Activated CD4-positive, alpha-beta T cell treated with anti-CD3 and anti-CD28 coated beads, Interleukin-2, amount 50 U/mL, for 1 hour (primary cell): Measurements from ENCODE around the gene PARN.

Source experiments
- DNase-seq: peaks from one replicate; pipeline ENCODE4 v3.0.0-alpha.2; 2020

Gene PARN

DNA sequence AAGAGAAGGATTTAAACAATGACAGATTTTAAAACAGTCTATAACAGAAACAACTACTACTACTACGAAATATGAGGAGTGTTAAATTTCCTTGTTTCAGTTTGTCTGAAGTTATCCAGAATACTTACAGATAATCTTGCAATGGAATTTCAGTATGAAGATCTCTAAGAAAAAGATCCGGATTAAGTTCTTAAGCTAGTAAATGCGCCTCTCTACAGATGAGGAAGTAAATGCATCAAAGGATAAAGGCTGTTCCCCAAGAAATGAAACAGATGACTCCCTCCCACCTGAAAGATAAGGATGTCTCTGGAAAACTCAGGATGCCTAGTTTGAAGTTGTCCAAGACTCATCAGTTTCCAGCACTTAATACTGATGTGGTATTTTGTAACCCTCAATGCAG lies 105.1 kb downstream of the PARN start:
- no peak for DNase-seq

- no peak for DNase-seq
Measured at GRCh38 chr16:14523632-14524031, 106.4 kb downstream of the PARN start.

DNA sequence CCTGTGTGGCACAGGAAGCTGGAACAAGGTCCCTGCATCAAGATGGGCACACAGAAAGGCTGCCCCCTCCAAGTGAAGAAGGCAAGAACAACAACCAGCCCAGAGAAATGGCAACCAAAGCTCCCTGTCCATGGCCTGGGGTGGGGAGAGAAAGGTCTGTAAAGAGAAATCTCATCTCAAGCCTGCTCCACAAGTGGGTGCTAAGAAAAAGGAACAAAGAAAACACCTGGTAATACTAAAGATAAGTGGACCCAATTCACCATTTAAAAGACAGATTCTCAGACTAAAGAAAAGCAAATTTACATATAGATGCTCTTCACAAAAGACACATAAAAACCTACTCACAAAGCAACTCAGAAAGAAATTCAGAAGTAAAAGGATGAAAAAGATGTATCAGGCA lies 107.4 kb downstream of the PARN start:
- DNase-seq, result no peak

GRCh38 chr16:14520753-14521152 lies 109.3 kb downstream of the PARN start:
- DNase-seq, result no peak

GRCh38 chr16:14514967-14515366 lies 115.1 kb downstream of the PARN start:
- no peak for DNase-seq

DNA sequence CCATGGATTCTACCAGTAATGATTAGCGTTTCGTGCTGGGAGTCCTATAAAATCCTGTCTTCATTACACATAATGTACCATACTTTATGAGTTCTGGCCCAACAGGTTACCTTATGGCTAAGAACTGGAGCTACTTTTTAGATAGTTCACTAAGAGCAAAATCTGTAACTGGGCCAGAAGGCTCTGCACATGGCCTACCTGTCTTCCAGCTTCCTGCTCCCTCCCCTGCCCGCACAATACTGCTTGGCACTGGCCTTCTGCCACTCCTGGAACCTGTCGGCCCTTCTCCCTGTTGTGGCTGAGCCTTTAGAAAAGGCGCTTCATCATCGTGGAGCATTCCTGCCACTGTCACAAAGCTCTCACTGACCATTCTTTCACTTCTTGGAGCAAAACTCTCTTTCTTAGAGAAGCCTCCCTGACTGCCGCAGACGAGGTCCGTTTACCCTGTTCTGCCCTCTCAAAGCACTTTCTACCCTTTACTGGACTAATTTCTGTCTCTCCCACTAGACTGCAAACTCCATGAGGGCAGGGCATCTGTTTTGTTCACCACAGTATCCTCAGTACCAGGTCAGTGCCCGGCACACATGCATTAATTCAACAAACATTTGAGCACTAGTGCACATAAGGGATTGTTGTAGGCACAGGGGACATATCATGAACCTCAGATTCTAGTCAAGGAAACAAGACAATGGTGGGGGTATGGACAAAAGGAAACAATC lies 116.5 kb downstream of the PARN start:
- DNase-seq, result no peak

DNA sequence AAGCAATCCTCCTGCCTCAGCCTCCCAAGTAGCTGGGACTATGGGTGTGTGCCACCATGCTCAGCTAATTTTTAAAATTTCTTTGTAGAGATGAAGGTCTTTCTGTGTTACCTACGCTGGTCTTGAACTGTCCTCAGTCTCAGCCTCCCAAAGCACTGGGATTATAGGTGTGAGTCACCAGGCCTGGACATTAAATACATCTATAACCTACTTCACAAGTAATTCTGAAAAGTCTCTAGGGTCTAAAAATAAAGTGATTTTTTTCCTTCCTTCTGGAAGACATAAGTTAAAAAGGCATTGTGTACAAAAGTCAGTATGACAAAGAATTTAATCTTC lies 118.3 kb downstream of the PARN start:
- no peak for DNase-seq

DNA sequence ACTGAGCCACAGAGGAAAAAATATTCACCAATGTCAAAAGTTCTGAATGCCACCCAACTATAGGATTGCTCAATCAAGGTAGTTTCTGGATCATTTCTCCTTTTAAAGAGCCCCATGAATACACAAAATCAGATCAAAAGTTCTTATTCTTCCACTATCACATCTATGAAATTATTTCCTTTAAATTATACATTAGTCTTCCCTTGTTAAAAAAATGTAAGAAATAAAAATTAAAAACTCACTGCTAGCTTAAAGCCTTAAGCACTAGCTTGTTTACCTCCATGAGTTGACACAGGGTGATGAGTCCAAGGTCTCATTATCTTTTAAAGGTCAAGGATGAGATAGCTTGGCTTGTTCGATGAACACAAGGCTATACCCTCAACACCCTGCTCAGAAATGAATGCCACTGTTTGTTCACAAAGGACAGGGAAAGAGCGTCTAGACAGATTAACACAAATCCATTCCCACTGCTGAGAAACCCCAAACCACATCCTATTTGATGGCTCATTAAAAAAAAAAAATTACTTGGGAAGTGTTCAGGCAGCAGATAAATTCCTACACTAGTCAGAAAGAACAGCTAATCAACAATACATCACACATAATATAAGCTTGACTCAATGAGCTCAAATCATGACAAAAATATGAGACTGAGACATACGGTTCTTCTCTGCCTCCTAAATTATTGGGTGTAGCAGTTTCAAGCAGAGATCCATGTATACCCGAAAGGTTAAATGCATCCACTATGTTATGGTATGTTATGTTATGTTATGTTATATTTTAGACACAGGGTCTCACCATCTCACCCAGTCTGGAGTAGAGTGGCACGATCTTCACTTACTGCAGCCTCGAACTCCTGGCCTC lies 118.9 kb downstream of the PARN start:
- no peak for DNase-seq

DNA sequence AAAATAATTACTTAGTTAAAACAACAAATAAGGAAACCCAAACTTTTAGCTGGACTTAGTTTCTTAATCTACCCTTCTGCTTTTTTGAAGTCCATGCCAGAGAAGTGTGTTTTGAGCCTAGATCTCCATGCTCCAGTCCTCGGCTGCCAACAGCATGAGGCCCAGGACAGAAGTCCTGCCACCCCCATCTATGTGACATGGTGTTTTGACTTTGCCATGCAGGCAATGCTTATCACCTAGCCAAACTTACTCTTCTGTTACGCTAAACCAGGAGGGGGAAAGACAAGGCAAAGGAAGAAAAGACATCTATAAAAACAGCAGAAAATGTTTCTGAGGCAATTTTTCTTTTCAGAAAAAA lies 119.5 kb downstream of the PARN start:
- no peak for DNase-seq

DNA sequence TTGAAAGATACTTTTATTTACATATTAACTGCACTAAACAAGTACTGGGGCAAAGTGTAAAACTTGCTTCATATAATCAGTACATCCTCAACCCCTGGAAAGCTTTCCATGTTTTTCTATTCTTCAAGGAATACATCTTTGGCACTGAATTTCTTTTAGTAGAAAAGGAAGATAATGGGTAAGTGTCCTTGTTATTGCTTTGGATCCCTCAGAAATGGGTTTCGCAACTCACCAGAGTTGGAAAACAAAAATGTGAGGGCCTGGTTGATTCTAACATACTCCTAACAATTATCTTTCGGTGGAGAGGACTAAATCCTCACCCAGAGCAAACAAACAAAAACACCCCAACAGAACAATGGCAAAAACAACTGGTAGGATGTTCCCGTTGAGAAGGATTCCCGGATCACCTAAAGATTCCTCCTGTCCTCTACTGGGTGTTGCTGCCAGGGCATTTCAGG lies 120.4 kb downstream of the PARN start:
- no peak for DNase-seq

- DNase-seq, result no peak
Measured at GRCh38 chr16:14509055-14509454, 121.0 kb downstream of the PARN start.

DNA sequence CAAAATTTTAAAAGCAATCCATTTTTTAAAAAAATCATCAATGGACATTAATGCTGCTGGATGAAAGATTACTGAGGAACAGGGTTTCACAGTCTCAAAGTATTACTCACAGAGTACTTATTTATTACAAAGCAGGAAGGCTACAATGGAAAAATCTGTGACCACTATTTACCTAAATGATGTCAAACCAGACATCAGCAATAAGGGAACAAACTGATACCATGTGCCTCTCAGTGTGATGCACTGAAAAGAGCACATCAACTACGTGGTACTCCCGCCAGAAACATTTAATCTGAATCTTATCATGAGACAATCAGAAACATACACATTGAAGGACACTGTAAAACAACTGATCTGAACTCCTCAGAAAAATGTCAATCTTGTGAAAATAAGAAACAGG lies 124.2 kb downstream of the PARN start:
- DNase-seq, result no peak

- DNase-seq, result no peak
Measured at GRCh38 chr16:14502932-14503741, 126.9 kb downstream of the PARN start.

GRCh38 chr16:14502256-14502875 lies 127.7 kb downstream of the PARN start:
- DNase-seq, result no peak

DNA sequence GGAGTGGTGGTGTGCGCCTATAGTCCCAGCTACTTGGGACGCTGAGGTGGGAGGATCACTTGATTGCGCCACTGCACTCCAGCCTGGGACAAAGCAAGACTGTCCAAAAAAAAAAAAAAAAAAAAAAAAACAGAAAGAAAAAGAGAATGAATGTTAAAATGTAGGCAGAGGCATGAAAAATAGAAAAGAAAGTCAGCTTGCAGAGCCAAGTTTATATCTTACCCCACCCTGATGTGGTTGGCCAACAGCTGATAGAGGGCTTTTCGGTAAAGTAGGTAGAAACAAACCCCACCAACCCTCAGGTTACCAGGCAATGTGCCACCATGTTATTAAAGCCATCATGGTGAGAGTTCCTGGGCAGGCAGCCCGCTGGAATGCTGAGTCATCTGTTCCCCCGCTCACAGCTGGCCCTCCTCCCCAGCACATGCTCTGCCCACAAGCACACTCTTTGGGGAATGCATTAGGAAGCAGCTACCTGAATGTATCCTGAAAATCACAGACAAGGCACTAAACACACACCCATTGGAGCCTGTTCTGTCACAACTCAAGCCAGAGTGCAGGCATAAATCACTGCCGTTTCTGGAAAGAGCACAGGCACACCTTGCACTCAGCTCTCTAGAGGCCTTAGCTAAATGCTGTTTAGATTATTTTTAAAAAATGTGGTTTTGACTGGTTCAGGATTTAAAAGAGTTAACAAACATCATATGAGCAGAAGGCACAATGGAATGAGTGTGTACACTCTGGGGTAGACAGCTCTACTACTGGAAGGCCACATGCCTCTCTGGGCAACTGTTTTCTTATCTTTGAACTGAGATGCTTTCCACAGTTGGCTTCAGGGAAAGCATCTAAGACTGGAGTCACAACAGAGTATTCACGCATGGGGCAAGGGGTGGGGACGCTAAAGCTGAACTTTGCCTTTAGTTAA lies 128.5 kb downstream of the PARN start:
- no peak for DNase-seq

DNA sequence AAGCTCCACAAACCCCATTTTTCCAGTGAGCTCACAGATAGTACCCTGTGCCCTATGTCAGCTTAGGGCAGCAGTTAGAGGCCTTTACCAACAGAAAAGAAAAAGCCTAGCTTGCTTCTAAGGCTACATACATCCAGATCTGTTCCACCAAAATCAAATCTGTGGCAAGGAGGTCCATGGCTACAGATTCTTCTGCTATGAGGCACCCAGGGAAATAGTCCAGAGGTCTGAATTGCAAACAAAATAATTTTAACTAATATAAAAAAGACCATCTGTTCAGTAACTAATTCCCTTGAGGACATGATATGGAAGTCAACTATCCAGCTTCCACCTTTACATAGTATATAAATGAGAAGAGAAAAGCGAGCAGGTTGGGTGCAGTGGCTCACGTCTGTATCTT lies 129.3 kb downstream of the PARN start:
- no peak for DNase-seq

DNA sequence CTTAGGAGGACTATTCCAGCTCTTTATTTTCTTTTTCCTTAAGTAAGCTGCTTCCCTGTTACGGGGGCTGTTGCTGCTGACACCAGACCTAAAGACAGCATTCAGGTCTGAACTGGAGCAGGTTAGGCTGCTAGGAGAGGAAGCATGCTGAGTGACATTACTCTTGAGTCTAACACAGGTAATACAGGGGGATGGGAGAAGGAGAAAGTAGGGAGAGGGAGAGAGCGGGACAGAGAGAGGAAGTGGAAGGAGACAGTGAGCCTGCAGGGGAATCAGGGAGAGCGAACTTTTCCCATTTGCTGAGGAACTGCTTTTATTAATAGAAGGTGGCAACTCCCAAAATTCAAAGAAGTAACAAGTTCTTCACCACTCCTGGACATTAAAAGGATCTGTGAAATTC lies 130.9 kb downstream of the PARN start:
- DNase-seq, result no peak

- no peak for DNase-seq
Measured at GRCh38 chr16:14497245-14498082, 132.6 kb downstream of the PARN start.

- DNase-seq, result no peak
Measured at GRCh38 chr16:14496786-14497185, 133.3 kb downstream of the PARN start.

DNA sequence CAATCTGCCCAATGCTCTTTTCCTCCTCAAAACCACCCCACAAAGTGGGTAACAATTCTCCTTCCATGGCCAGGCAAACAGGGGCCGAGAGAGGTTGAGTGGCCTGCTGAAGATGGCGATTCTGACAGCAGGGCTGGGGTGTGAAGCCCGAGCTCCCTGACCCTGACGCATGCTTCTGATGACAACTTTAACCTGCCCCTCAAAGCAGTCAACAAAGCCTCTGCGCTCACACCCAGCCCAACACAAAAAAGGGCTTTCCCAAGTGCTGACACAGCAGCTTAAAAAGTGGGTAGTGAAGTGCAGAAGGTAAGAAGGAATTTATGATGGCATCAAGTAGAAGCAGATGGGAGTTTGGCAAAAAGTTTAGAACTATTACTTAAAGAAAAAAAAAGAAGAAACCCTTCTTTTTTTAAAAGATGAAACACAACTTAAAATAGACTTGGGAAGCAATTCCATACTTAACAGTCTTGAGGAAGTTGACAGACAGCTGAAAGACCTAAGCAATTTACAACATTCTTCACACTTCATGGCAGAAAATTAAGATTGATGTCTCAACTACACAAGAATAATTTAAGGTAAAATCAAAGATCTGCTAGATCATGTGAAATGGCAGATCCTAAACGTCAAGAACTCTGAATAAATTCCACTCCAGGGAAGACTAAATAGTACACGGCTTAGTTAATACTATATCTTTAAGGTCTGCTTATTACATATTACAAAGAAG lies 133.9 kb downstream of the PARN start:
- no peak for DNase-seq
